CD4-positive, alpha-beta memory T cell (primary cell): ENCODE data around the gene NUB1. TPM values are rescaled to one million over a fixed set of nuclear protein-coding genes. Genes with fewer than 3 reads are reported as not detected.

ENCODE experiments used
- CTCF ChIA-PET: fragments of 350-600 bp; sonication (Branson Sonifier 250); formaldehyde crosslinking; loops from one replicate; lab custom pipeline; 2021; ENCODE audit warnings: inconsistent platforms; ENCODE audit not compliant: partially characterized antibody; lab: Charles Lee
- POLR2A ChIA-PET: fragments of 350-600 bp; sonication (Branson Sonifier 250); formaldehyde crosslinking; loops from one replicate; lab custom pipeline; 2021; ENCODE audit not compliant: partially characterized antibody; lab: Charles Lee
- DNase-seq, 5 donors: peaks; one replicate each; pipeline versions ENCODE4 v3.0.0 to v3.0.0-alpha.2; 2020 to 2022; ENCODE audit warnings: mixed read lengths in 1 of 5
- H3K27ac ChIP-seq: one replicate; pipeline ENCODE4 v1.7.0; 2013; ENCODE audit warnings: low read depth, low read length
- H3K27me3 ChIP-seq: 2 replicates; pipeline ENCODE4 v1.7.0; 2013; ENCODE audit warnings: mild to moderate bottlenecking, low read length, moderate library complexity; ENCODE audit not compliant: insufficient read depth
- H3K36me3 ChIP-seq: 2 replicates; pipeline ENCODE4 v1.7.0; 2013; ENCODE audit warnings: mild to moderate bottlenecking, low read length, moderate library complexity; ENCODE audit not compliant: insufficient read depth
- H3K4me1 ChIP-seq: 2 replicates; pipeline ENCODE4 v1.7.0; 2013; ENCODE audit warnings: mild to moderate bottlenecking, low read length, moderate library complexity; ENCODE audit not compliant: insufficient read depth
- H3K4me3 ChIP-seq, 2 donors: one replicate each; pipeline ENCODE4 v1.7.0; 2013; ENCODE audit warnings: low read length in 2 of 2, mild to moderate bottlenecking in 1 of 2
- H3K9me3 ChIP-seq, 2 donors: one replicate each; pipeline ENCODE4 v1.7.0; 2013; ENCODE audit warnings: low read length in 2 of 2, control low read depth in 1 of 2; ENCODE audit not compliant: control insufficient read depth in 1 of 2
- H3K27ac Mint-ChIP-seq, 7 donors: one replicate each; pipeline ENCODE4 v1.8.0; 2020 to 2021; ENCODE audit warnings: mixed read lengths in 7 of 7, mild to moderate bottlenecking in 6 of 7, inconsistent platforms in 3 of 7, moderate library complexity in 3 of 7
- H3K27me3 Mint-ChIP-seq, 2 donors: one replicate each; pipeline ENCODE4 v1.8.0; 2020 to 2021; ENCODE audit warnings: mixed read lengths in 2 of 2
- H3K36me3 Mint-ChIP-seq, 2 donors: one replicate each; pipeline ENCODE4 v1.8.0; 2020 to 2021; ENCODE audit warnings: mixed read lengths in 2 of 2, inconsistent platforms in 1 of 2, mild to moderate bottlenecking in 1 of 2
- H3K4me1 Mint-ChIP-seq, 4 donors: one replicate each; pipeline ENCODE4 v1.8.0; 2020 to 2021; ENCODE audit warnings: mixed read lengths in 4 of 4, mild to moderate bottlenecking in 1 of 4
- H3K4me3 Mint-ChIP-seq, 8 donors: one replicate each; pipeline ENCODE4 v1.8.0; 2020 to 2021; ENCODE audit warnings: mixed read lengths in 8 of 8, mild to moderate bottlenecking in 7 of 8, moderate library complexity in 6 of 8, inconsistent platforms in 3 of 8
- H3K9me3 Mint-ChIP-seq, 8 donors: one replicate each; pipeline ENCODE4 v1.8.0; 2020 to 2021; ENCODE audit warnings: mixed read lengths in 8 of 8, mild to moderate bottlenecking in 5 of 8, inconsistent platforms in 3 of 8, moderate library complexity in 1 of 8
- intact Hi-C: fragments of 100-400 bp; cut with micrococcal nuclease; formaldehyde crosslinking; loops from one replicate; pipeline ENCODE4 v1.15.1; 2023
- polyA plus RNA-seq, 2 donors: library from polyadenylated mRNA; unstranded; fragments of 300-500 nt; fragmentation: Illumina TruSeq; gene quantifications; one replicate each; pipeline ENCODE4 v1.2.3, GENCODE V29; 2021
- total RNA-seq, 2 experiments: library from RNA; stranded (reverse); gene quantifications; one replicate each; pipeline ENCODE4 v1.2.3, GENCODE V29; 2021

The NUB1 gene
- total and polyA plus RNA-seq, 4 experiments from 2014 or later: 50.1 to 119 (median 96.4) TPM

GRCh38 chr7:151347200-151347599 lies 5.6 kb downstream of the NUB1 start:
- H3K4me3 Mint-ChIP-seq: no peak overlapping the region
- peaks cover 0 to 4% (median 0%) of the 10 kb centered on the region in 8 donors for H3K9me3 Mint-ChIP-seq
- peaks cover 35 to 63% (median 46%) of the 10 kb centered on the region in 4 donors for H3K4me1 Mint-ChIP-seq
- H3K4me3 ChIP-seq: no peak overlapping the region
- no peak overlapping the region for H3K27ac ChIP-seq
- peaks cover 24% of the 10 kb centered on the region for H3K36me3 ChIP-seq
- ChIA-PET POLR2A (interaction anchor here (0.7 kb wide), 1 partner anchor 264 kb away, joined by 3 read pairs; no protein-coding TSS in a partner anchor), CTCF (interaction anchor here (1.2 to 7.9 kb wide), 2 partner anchors 29 to 102 kb away, joined by 3 to 178 read pairs; no protein-coding TSS in a partner anchor)
- no peak for DNase-seq
- intact Hi-C loops: loop anchor here (10.0 kb wide), 1 partner anchor 332 kb away; no protein-coding TSS in a partner anchor
- H3K27me3 Mint-ChIP-seq: no peaks in the 10 kb centered on the region
- H3K27me3 ChIP-seq: no peaks in the 10 kb centered on the region
- peaks cover 42% of the 10 kb centered on the region for H3K4me1 ChIP-seq
- H3K9me3 ChIP-seq: no peaks in the 10 kb centered on the region
- H3K36me3 Mint-ChIP-seq: peaks cover 18 to 55% of the 10 kb centered on the region in 2 donors
- H3K27ac Mint-ChIP-seq: peak overlapping the region in 2 of 7 donors; percentile 89 to 93

GRCh38 chr7:151348970-151349369 lies 7.4 kb downstream of the NUB1 start:
- ChIA-PET POLR2A (interaction anchor here (0.8 to 3.2 kb wide), 2 partner anchors 38 to 283 kb away, joined by 3 to 11 read pairs; no protein-coding TSS in a partner anchor), CTCF (interaction anchor here (0.9 to 7.9 kb wide), 5 partner anchors 14 to 97 kb away, joined by 3 to 178 read pairs (median 23); no protein-coding TSS in a partner anchor)
- peaks cover 35% of the 10 kb centered on the region for H3K36me3 ChIP-seq
- Mint-ChIP-seq H3K9me3 (peaks cover 0 to 4% (median 0%) of the 10 kb centered on the region in 8 donors), H3K27ac (peak overlapping the region; percentile 93 to 100 (median 98)), H3K36me3 (peaks cover 29 to 53% of the 10 kb centered on the region in 2 donors), H3K4me3 (peak overlapping the region in 5 of 8 donors; percentile 35 to 92 (median 81)), H3K27me3 (no peaks in the 10 kb centered on the region), H3K4me1 (peaks cover 32 to 65% (median 46%) of the 10 kb centered on the region in 4 donors)
- DNase-seq: no peak
- H3K27me3 ChIP-seq: no peaks in the 10 kb centered on the region
- H3K4me3 ChIP-seq: peak overlapping the region in 1 of 2 donors; percentile 26
- intact Hi-C loops: loop anchor here (10.0 kb wide), 1 partner anchor 334 kb away; no protein-coding TSS in a partner anchor
- no peaks in the 10 kb centered on the region for H3K9me3 ChIP-seq
- peaks cover 38% of the 10 kb centered on the region for H3K4me1 ChIP-seq
- H3K27ac ChIP-seq: peak overlapping the region; percentile 90

GRCh38 chr7:151349507-151349853 lies 7.9 kb downstream of the NUB1 start:
- peaks cover 38% of the 10 kb centered on the region for H3K4me1 ChIP-seq
- DNase-seq: no peak
- H3K27ac Mint-ChIP-seq: peak overlapping the region; percentile 93 to 100 (median 98)
- peak overlapping the region; percentile 90 for H3K27ac ChIP-seq
- H3K27me3 ChIP-seq: no peaks in the 10 kb centered on the region
- H3K27me3 Mint-ChIP-seq: no peaks in the 10 kb centered on the region
- no peaks in the 10 kb centered on the region for H3K9me3 ChIP-seq
- H3K4me3 ChIP-seq: peak overlapping the region; percentile 26 to 62
- intact Hi-C loops: loop anchor here (10.0 kb wide), 1 partner anchor 335 kb away; no protein-coding TSS in a partner anchor
- H3K36me3 Mint-ChIP-seq: peaks cover 34 to 57% of the 10 kb centered on the region in 2 donors
- peak overlapping the region; percentile 81 to 92 (median 90) for H3K4me3 Mint-ChIP-seq
- peaks cover 0 to 4% (median 0%) of the 10 kb centered on the region in 8 donors for H3K9me3 Mint-ChIP-seq
- ChIA-PET POLR2A (interaction anchor here (1.7 to 5.5 kb wide), 4 partner anchors 7 to 99 kb away, joined by 8 to 49 read pairs (median 16); partner anchors contain the start of gene NUB1), CTCF (interaction anchor here (0.9 to 7.9 kb wide), 9 partner anchors 8 to 97 kb away, joined by 3 to 178 read pairs (median 23); partner anchors contain the start of gene NUB1)
- peaks cover 32 to 66% (median 47%) of the 10 kb centered on the region in 4 donors for H3K4me1 Mint-ChIP-seq
- peaks cover 38% of the 10 kb centered on the region for H3K36me3 ChIP-seq

GRCh38 chr7:151351027-151351426 lies 9.4 kb downstream of the NUB1 start:
- peak overlapping the region; percentile 65 for H3K27ac ChIP-seq
- peaks cover 38% of the 10 kb centered on the region for H3K4me1 ChIP-seq
- no peaks in the 10 kb centered on the region for H3K9me3 ChIP-seq
- peaks cover 36 to 61% of the 10 kb centered on the region in 2 donors for H3K36me3 Mint-ChIP-seq
- H3K27me3 Mint-ChIP-seq: no peaks in the 10 kb centered on the region
- peaks cover 0 to 4% (median 0%) of the 10 kb centered on the region in 8 donors for H3K9me3 Mint-ChIP-seq
- H3K27ac Mint-ChIP-seq: peak overlapping the region; percentile 78 to 95 (median 89)
- intact Hi-C loops: loop anchor here (2.0 to 5.0 kb wide), 4 partner anchors 81 to 168 kb away; partner anchors contain the start of genes ABCF2 and RHEB
- no peak overlapping the region for H3K4me3 ChIP-seq
- no peaks in the 10 kb centered on the region for H3K27me3 ChIP-seq
- no peak for DNase-seq
- H3K4me3 Mint-ChIP-seq: peak overlapping the region; percentile 32 to 82 (median 73)
- CTCF ChIA-PET: interaction anchor here (0.7 to 7.9 kb wide), 12 partner anchors 9 to 95 kb away, joined by 3 to 178 read pairs (median 14); partner anchors contain the start of genes NUB1 and WDR86
- POLR2A ChIA-PET: interaction anchor here (0.7 to 5.5 kb wide), 11 partner anchors 9 to 107 kb away, joined by 3 to 49 read pairs (median 5); partner anchors contain the start of genes NUB1 and WDR86
- peaks cover 33 to 61% (median 47%) of the 10 kb centered on the region in 4 donors for H3K4me1 Mint-ChIP-seq
- peaks cover 45% of the 10 kb centered on the region for H3K36me3 ChIP-seq

GRCh38 chr7:151351967-151352366 lies 10.4 kb downstream of the NUB1 start:
- intact Hi-C loops: loop anchor here (2.0 to 5.0 kb wide), 4 partner anchors 80 to 167 kb away; partner anchors contain the start of genes ABCF2 and RHEB
- H3K4me3 Mint-ChIP-seq: peak overlapping the region; percentile 22 to 82 (median 73)
- Histone ChIP-seq H3K36me3 (peaks cover 46% of the 10 kb centered on the region), H3K4me3 (no peak overlapping the region), H3K4me1 (peaks cover 38% of the 10 kb centered on the region), H3K27me3 (no peaks in the 10 kb centered on the region), H3K9me3 (no peaks in the 10 kb centered on the region), H3K27ac (peak overlapping the region; percentile 65)
- H3K27me3 Mint-ChIP-seq: no peaks in the 10 kb centered on the region
- H3K27ac Mint-ChIP-seq: peak overlapping the region; percentile 82 to 95 (median 89)
- H3K36me3 Mint-ChIP-seq: peaks cover 40 to 63% of the 10 kb centered on the region in 2 donors
- peaks cover 0 to 4% (median 0%) of the 10 kb centered on the region in 8 donors for H3K9me3 Mint-ChIP-seq
- peak; percentile 75 to 90 (median 85) for DNase-seq
- peaks cover 33 to 61% (median 46%) of the 10 kb centered on the region in 4 donors for H3K4me1 Mint-ChIP-seq
- ChIA-PET POLR2A (interaction anchor here (0.6 to 5.5 kb wide), 14 partner anchors 10 to 117 kb away, joined by 3 to 49 read pairs (median 4); partner anchors contain the start of genes NUB1 and WDR86), CTCF (interaction anchor here (0.8 to 7.9 kb wide), 14 partner anchors 11 to 408 kb away, joined by 3 to 178 read pairs (median 4); partner anchors contain the start of genes NUB1 and WDR86)

GRCh38 chr7:151352512-151352911 lies 10.9 kb downstream of the NUB1 start:
- intact Hi-C loops: loop anchor here (5.0 kb wide), 1 partner anchor 80 kb away; no protein-coding TSS in a partner anchor
- no peak overlapping the region for H3K4me3 ChIP-seq
- H3K4me3 Mint-ChIP-seq: peak overlapping the region in 4 of 8 donors; percentile 62 to 79 (median 73)

More at GRCh38 chr7:151352512-151352911, 10.9 kb downstream of the NUB1 start:
- no peaks in the 10 kb centered on the region for H3K27me3 ChIP-seq
- POLR2A ChIA-PET: interaction anchor here (0.8 to 5.5 kb wide), 10 partner anchors 10 to 95 kb away, joined by 3 to 49 read pairs (median 4); partner anchors contain the start of genes NUB1 and WDR86
- H3K9me3 ChIP-seq: no peaks in the 10 kb centered on the region
- Mint-ChIP-seq H3K27ac (peak overlapping the region; percentile 82 to 95 (median 89)), H3K27me3 (no peaks in the 10 kb centered on the region), H3K4me1 (peaks cover 33 to 61% (median 45%) of the 10 kb centered on the region in 4 donors), H3K36me3 (peaks cover 43 to 62% of the 10 kb centered on the region in 2 donors), H3K9me3 (peaks cover 0 to 4% (median 0%) of the 10 kb centered on the region in 8 donors)
- peaks cover 38% of the 10 kb centered on the region for H3K4me1 ChIP-seq
- no peak for DNase-seq
- CTCF ChIA-PET: interaction anchor here (0.8 to 7.9 kb wide), 15 partner anchors 11 to 408 kb away, joined by 3 to 178 read pairs (median 5); partner anchors contain the start of genes NUB1 and WDR86
- H3K36me3 ChIP-seq: peaks cover 48% of the 10 kb centered on the region
- H3K27ac ChIP-seq: peak overlapping the region; percentile 65
